ENCODE measurements around the gene GMPR. TPM values are rescaled to one million over a fixed set of nuclear protein-coding genes. Genes with fewer than 3 reads are reported as not detected.

Gene GMPR
- total and polyA plus RNA-seq, 10 of the 15 experiments (the other 5 are each of a cell fraction or from before 2014, with no cell fraction given), result 0.15 to 1.8 (median 0.49) TPM; not detected in 1

- Histone ChIP-seq H3K36me3 (ENCODE audit: control insufficient read depth in 2 of 2, insufficient read depth in 2 of 2, low read length in 1 of 2) (no peaks in the 10 kb centered on the region), H3K27me3 (replicated peaks in 1 of 2; ENCODE audit: control insufficient read depth in 2 of 2, insufficient read depth in 2 of 2, low read length in 1 of 2) (no peaks in the 10 kb centered on the region; a peak in 2 of 4 replicates), H3K9me3 (replicated peaks; ENCODE audit: control insufficient read depth, insufficient read depth, low read length) (no peaks in the 10 kb centered on the region), H3K27ac (ENCODE audit: control insufficient read depth, insufficient read depth) (no peak overlapping the region), H2AFZ (ENCODE audit: control insufficient read depth, low read depth, low read length) (no peak overlapping the region), H4K20me1 (ENCODE audit: control insufficient read depth, insufficient read depth) (no peaks in the 10 kb centered on the region), H3K79me2 (ENCODE audit: control insufficient read depth, insufficient read depth, low read length) (no peaks in the 10 kb centered on the region), H3K4me3 (no peak overlapping the region), H3K4me1 (ENCODE audit: control insufficient read depth, insufficient read depth, low read length) (no peaks in the 10 kb centered on the region), H3K9ac (ENCODE audit: control insufficient read depth, insufficient read depth, low read length) (no peak overlapping the region), H3K4me2 (ENCODE audit: control insufficient read depth, insufficient read depth) (no peak overlapping the region)
- intact Hi-C loops (cut with micrococcal nuclease; ENCODE audit: unreplicated experiment), result no loop called here
- in situ Hi-C loops (cut with MboI), result no loop called here
- no TSS peak for BruUV-seq (replicated peaks)
- 82% methylated on average over 9 of the region's 9 CpGs for WGBS (ENCODE audit: insufficient coverage, insufficient replicate concordance, low lambda C conversion rate, missing lambda C conversion rate)
- ChIA-PET POLR2A (no interaction called here), CTCF (no interaction called here), RAD21 (ENCODE audit: unreplicated experiment) (no interaction called here), SMC1A (ENCODE audit: uncharacterized antibody, unreplicated experiment) (no interaction called here)
- ATAC-seq (no peak), FAIRE-seq (no peak), DNase-seq (ENCODE audit: low read depth, low spot score) (no peak)
- TF ChIP-seq RELA (IDR thresholded peaks at IDR 0.05; ENCODE audit: borderline replicate concordance, partially characterized antibody), result no peak
- TF ChIP-seq SUPT20H (IDR thresholded peaks at IDR 0.05; ENCODE audit: borderline replicate concordance, control insufficient read depth, low read depth, low read length), result no peak
- no peak for TF ChIP-seq SRF (IDR thresholded peaks at IDR 0.05; ENCODE audit: low read depth in 2 of 2, low read length in 2 of 2)
- TF ChIP-seq ATF2 (IDR thresholded peaks at IDR 0.05; ENCODE audit: low read length), result no peak
- TF ChIP-seq FOXM1 (IDR thresholded peaks at IDR 0.05; ENCODE audit: low read depth, low read length), result no peak
- no peak for TF ChIP-seq IKZF2 (IDR thresholded peaks at IDR 0.05)
- no peak for TF ChIP-seq BHLHE40 (IDR thresholded peaks at IDR 0.05; ENCODE audit: borderline replicate concordance in 1 of 2, low read depth in 2 of 2, low read length in 1 of 2)
- no peak for TF ChIP-seq ZNF384 (IDR thresholded peaks at IDR 0.05; ENCODE audit: borderline replicate concordance, low read depth, low read length)
- TF ChIP-seq, protein P1, sequence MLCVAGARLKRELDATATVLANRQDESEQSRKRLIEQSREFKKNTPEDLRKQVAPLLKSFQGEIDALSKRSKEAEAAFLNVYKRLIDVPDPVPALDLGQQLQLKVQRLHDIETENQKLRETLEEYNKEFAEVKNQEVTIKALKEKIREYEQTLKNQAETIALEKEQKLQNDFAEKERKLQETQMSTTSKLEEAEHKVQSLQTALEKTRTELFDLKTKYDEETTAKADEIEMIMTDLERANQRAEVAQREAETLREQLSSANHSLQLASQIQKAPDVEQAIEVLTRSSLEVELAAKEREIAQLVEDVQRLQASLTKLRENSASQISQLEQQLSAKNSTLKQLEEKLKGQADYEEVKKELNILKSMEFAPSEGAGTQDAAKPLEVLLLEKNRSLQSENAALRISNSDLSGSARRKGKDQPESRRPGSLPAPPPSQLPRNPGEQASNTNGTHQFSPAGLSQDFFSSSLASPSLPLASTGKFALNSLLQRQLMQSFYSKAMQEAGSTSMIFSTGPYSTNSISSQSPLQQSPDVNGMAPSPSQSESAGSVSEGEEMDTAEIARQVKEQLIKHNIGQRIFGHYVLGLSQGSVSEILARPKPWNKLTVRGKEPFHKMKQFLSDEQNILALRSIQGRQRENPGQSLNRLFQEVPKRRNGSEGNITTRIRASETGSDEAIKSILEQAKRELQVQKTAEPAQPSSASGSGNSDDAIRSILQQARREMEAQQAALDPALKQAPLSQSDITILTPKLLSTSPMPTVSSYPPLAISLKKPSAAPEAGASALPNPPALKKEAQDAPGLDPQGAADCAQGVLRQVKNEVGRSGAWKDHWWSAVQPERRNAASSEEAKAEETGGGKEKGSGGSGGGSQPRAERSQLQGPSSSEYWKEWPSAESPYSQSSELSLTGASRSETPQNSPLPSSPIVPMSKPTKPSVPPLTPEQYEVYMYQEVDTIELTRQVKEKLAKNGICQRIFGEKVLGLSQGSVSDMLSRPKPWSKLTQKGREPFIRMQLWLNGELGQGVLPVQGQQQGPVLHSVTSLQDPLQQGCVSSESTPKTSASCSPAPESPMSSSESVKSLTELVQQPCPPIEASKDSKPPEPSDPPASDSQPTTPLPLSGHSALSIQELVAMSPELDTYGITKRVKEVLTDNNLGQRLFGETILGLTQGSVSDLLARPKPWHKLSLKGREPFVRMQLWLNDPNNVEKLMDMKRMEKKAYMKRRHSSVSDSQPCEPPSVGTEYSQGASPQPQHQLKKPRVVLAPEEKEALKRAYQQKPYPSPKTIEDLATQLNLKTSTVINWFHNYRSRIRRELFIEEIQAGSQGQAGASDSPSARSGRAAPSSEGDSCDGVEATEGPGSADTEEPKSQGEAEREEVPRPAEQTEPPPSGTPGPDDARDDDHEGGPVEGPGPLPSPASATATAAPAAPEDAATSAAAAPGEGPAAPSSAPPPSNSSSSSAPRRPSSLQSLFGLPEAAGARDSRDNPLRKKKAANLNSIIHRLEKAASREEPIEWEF (IDR thresholded peaks at IDR 0.05; ENCODE audit: insufficient replicate concordance, low read depth, low read length), result no peak
- TF ChIP-seq, protein P2, sequence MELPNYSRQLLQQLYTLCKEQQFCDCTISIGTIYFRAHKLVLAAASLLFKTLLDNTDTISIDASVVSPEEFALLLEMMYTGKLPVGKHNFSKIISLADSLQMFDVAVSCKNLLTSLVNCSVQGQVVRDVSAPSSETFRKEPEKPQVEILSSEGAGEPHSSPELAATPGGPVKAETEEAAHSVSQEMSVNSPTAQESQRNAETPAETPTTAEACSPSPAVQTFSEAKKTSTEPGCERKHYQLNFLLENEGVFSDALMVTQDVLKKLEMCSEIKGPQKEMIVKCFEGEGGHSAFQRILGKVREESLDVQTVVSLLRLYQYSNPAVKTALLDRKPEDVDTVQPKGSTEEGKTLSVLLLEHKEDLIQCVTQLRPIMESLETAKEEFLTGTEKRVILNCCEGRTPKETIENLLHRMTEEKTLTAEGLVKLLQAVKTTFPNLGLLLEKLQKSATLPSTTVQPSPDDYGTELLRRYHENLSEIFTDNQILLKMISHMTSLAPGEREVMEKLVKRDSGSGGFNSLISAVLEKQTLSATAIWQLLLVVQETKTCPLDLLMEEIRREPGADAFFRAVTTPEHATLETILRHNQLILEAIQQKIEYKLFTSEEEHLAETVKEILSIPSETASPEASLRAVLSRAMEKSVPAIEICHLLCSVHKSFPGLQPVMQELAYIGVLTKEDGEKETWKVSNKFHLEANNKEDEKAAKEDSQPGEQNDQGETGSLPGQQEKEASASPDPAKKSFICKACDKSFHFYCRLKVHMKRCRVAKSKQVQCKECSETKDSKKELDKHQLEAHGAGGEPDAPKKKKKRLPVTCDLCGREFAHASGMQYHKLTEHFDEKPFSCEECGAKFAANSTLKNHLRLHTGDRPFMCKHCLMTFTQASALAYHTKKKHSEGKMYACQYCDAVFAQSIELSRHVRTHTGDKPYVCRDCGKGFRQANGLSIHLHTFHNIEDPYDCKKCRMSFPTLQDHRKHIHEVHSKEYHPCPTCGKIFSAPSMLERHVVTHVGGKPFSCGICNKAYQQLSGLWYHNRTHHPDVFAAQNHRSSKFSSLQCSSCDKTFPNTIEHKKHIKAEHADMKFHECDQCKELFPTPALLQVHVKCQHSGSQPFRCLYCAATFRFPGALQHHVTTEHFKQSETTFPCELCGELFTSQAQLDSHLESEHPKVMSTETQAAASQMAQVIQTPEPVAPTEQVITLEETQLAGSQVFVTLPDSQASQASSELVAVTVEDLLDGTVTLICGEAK (IDR thresholded peaks at IDR 0.05; ENCODE audit: borderline replicate concordance), result no peak
- no peak for TF ChIP-seq POU2F2 (IDR thresholded peaks at IDR 0.05; ENCODE audit: borderline replicate concordance, low read depth, low read length)
- TF ChIP-seq POLR2A (IDR thresholded peaks at IDR 0.05; ENCODE audit: low read depth, low read length), result no peak
- TF ChIP-seq SIX5 (IDR thresholded peaks at IDR 0.05; ENCODE audit: low read depth, low read length, severe bottlenecking), result no peak
- TF ChIP-seq CBX5 (IDR thresholded peaks at IDR 0.05; ENCODE audit: low read depth), result no peak
- no peak for TF ChIP-seq GABPA (IDR thresholded peaks at IDR 0.05; ENCODE audit: low read depth)
These were observed 40.4 kb downstream of the GMPR start for GRCh38 chr6:16278750-16279149.
